Neural progenitor cell (in vitro differentiated cells): Measurements from ENCODE around the gene CIB4. TPM values are rescaled to one million over a fixed set of nuclear protein-coding genes. Genes with fewer than 3 reads are reported as not detected.
A peak's percentile ranks its signal among the peaks of the same experiment; 100 is the strongest.

ENCODE experiments used
- DNase-seq: peaks from one replicate; pipeline ENCODE4 v3.0.0-alpha.2; 2016; ENCODE audit warnings: low spot score
- H2AFZ ChIP-seq: fragments of 200-600 bp; sonication (generic); replicated peaks from 2 replicates; pipeline ENCODE4 v1.6.1; 2016; ENCODE audit warnings: antibody characterized with exemption
- H3F3A ChIP-seq: fragments of 200-600 bp; sonication (generic); 2 replicates; pipeline ENCODE4 v1.6.1; 2016; ENCODE audit warnings: antibody characterized with exemption, low read depth
- H3K27ac ChIP-seq: fragments of 200-600 bp; sonication (generic); 2 replicates; pipeline ENCODE4 v1.5.1; 2016; ENCODE audit warnings: mild to moderate bottlenecking
- H3K27me3 ChIP-seq: fragments of 200-600 bp; sonication (generic); 2 replicates; pipeline ENCODE4 v1.6.1; 2016; ENCODE audit warnings: mild to moderate bottlenecking, moderate library complexity
- H3K36me3 ChIP-seq: fragments of 200-600 bp; sonication (generic); 2 replicates; pipeline ENCODE4 v1.5.1; 2016
- H3K4me1 ChIP-seq: fragments of 200-600 bp; sonication (generic); 2 replicates; pipeline ENCODE4 v1.6.1; 2016; ENCODE audit warnings: mixed run types
- H3K4me2 ChIP-seq: fragments of 200-600 bp; sonication (generic); 2 replicates; pipeline ENCODE4 v1.6.1; 2016
- H3K4me3 ChIP-seq: fragments of 200-600 bp; sonication (generic); 2 replicates; pipeline ENCODE4 v1.5.1; 2016
- H3K79me2 ChIP-seq: fragments of 200-600 bp; sonication (generic); 2 replicates; pipeline ENCODE4 v1.6.1; 2016; ENCODE audit warnings: low read depth
- H3K9ac ChIP-seq: fragments of 200-600 bp; sonication (generic); 2 replicates; pipeline ENCODE4 v1.6.1; 2016
- H3K9me3 ChIP-seq: fragments of 200-600 bp; sonication (generic); 2 replicates; pipeline ENCODE4 v1.5.1; 2016; ENCODE audit warnings: low read depth
- H4K20me1 ChIP-seq: fragments of 200-600 bp; sonication (generic); 2 replicates; pipeline ENCODE4 v1.6.1; 2016; ENCODE audit warnings: low read depth
- H3K27ac Mint-ChIP-seq: 3 replicates; pipeline ENCODE4 v1.8.0; 2021; ENCODE audit warnings: mixed read lengths
- H3K27me3 Mint-ChIP-seq: 2 replicates; pipeline ENCODE4 v1.8.0; 2022; ENCODE audit warnings: low read depth, mild to moderate bottlenecking, inconsistent platforms, moderate library complexity, mixed read lengths; ENCODE audit not compliant: insufficient read depth
- H3K36me3 Mint-ChIP-seq: 3 replicates; pipeline ENCODE4 v1.8.0; 2021; ENCODE audit warnings: mixed read lengths
- H3K4me1 Mint-ChIP-seq: 3 replicates; pipeline ENCODE4 v1.8.0; 2021; ENCODE audit warnings: mixed read lengths
- H3K4me3 Mint-ChIP-seq: 3 replicates; pipeline ENCODE4 v1.8.0; 2021; ENCODE audit warnings: mild to moderate bottlenecking, moderate library complexity, mixed read lengths
- H3K9me3 Mint-ChIP-seq: 3 replicates; pipeline ENCODE4 v1.8.0; 2020; ENCODE audit warnings: mixed read lengths
- EZH2 ChIP-seq: fragments of 200-600 bp; sonication (generic); IDR thresholded peaks from 2 replicates; pipeline ENCODE4 v1.6.1; 2017; ENCODE audit warnings: antibody characterized with exemption, mild to moderate bottlenecking, moderate library complexity
- EZH2phosphoT487 ChIP-seq: fragments of 200-600 bp; sonication (generic); IDR thresholded peaks from 2 replicates; pipeline ENCODE4 v1.6.1; 2017; ENCODE audit warnings: antibody characterized with exemption
- total RNA-seq: library from RNA; depleted of rRNA; stranded (reverse); fragments of >200 nt; gene quantifications from 2 replicates; pipeline ENCODE4 v1.2.3, GENCODE V29; 2015; ENCODE audit warnings: low replicate concordance
- TF ChIP-seq, protein P1 (sequence below): fragments of 200-600 bp; sonication (generic); IDR thresholded peaks from 2 replicates; pipeline ENCODE4 v1.5.1; 2017; ENCODE audit warnings: antibody characterized with exemption, mild to moderate bottlenecking

Gene CIB4
- total RNA-seq, 1 donor from 2014 or later: not detected

DNA sequence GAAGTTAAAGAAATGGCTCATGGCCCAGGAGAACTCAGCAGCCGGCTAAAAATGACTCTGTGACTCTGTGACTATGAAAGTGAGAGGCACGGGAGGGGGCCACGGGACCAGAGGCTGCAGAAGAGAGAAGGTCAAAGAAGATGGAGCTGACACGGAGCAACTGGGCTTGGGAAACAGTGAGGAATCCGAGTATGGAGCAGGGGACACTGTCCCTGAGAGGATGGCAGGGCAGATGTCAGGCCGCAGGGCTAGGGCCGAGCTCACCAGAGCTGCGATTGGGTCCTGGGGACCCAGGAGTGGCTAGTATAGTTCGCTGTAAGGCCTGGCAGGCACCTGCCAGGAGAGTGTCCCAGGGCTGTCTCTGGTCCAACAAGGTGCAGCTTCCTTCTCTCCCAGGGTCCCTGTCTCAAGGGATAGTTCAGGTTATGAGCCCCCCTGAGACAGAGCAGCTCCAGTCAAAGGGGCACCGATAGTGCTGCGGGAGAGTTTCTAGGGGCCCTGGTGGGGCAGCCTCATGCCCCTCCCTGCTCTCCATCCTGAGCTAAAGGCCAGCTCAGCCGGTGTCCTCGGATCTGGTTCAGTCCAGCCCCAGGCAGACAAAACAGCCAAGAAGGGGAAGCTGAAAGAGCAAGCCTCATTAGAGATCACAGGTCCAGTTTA lies 42.7 kb downstream of the CIB4 start:
- Mint-ChIP-seq H3K27me3 (peaks cover 2% of the 10 kb centered on the region), H3K27ac (peak overlapping the region; percentile 69), H3K9me3 (peaks cover 3% of the 10 kb centered on the region), H3K4me1 (peaks cover 27% of the 10 kb centered on the region), H3K36me3 (no peaks in the 10 kb centered on the region), H3K4me3 (no peak overlapping the region)
- Histone ChIP-seq H3K4me1 (peaks cover 16% of the 10 kb centered on the region), H3K4me3 (no peak overlapping the region), H3K27ac (peak overlapping the region; percentile 18), H3K79me2 (no peaks in the 10 kb centered on the region), H2AFZ (peak overlapping the region; percentile 91), H4K20me1 (no peaks in the 10 kb centered on the region), H3K27me3 (peaks cover 8% of the 10 kb centered on the region), H3K9me3 (no peaks in the 10 kb centered on the region), H3F3A (no peaks in the 10 kb centered on the region), H3K36me3 (no peaks in the 10 kb centered on the region), H3K4me2 (peak overlapping the region; percentile 22), H3K9ac (no peak overlapping the region)
- peak; percentile 54 for DNase-seq
- TF ChIP-seq EZH2: no peak
- TF ChIP-seq EZH2phosphoT487: no peak
- TF ChIP-seq, protein P1, sequence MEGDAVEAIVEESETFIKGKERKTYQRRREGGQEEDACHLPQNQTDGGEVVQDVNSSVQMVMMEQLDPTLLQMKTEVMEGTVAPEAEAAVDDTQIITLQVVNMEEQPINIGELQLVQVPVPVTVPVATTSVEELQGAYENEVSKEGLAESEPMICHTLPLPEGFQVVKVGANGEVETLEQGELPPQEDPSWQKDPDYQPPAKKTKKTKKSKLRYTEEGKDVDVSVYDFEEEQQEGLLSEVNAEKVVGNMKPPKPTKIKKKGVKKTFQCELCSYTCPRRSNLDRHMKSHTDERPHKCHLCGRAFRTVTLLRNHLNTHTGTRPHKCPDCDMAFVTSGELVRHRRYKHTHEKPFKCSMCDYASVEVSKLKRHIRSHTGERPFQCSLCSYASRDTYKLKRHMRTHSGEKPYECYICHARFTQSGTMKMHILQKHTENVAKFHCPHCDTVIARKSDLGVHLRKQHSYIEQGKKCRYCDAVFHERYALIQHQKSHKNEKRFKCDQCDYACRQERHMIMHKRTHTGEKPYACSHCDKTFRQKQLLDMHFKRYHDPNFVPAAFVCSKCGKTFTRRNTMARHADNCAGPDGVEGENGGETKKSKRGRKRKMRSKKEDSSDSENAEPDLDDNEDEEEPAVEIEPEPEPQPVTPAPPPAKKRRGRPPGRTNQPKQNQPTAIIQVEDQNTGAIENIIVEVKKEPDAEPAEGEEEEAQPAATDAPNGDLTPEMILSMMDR: no peak

DNA sequence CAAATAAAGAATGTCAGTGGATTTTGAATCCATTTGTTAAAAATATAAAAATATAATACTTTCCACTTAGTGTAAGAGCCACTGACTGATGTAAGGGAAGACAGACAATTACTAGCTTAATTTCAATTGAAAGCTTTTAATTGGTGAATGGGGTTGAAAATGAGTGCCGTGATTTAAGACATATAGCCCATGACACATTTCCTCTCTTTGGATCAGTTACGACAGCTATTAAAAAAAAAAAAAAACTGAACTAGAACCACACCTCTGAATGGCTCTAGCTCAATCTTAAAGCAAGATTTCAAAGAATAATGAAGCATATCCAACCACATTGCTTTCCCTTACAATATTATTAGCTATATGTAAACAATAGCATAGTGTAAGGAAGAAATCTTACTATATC lies 44.0 kb downstream of the CIB4 start:
- Mint-ChIP-seq H3K4me3 (no peak overlapping the region), H3K9me3 (peaks cover 3% of the 10 kb centered on the region), H3K27me3 (peaks cover 2% of the 10 kb centered on the region), H3K36me3 (no peaks in the 10 kb centered on the region), H3K27ac (no peak overlapping the region), H3K4me1 (peaks cover 27% of the 10 kb centered on the region)
- H3K4me1 ChIP-seq: peaks cover 16% of the 10 kb centered on the region
- no peak overlapping the region for H3K9ac ChIP-seq
- H3K27me3 ChIP-seq: peaks cover 4% of the 10 kb centered on the region
- H4K20me1 ChIP-seq: no peaks in the 10 kb centered on the region
- no peaks in the 10 kb centered on the region for H3K36me3 ChIP-seq
- no peak overlapping the region for H2AFZ ChIP-seq
- H3K9me3 ChIP-seq: no peaks in the 10 kb centered on the region
- TF ChIP-seq EZH2 (no peak), EZH2phosphoT487 (no peak)
- TF ChIP-seq, protein P1: no peak
- H3K4me2 ChIP-seq: no peak overlapping the region
- H3K4me3 ChIP-seq: no peak overlapping the region
- H3F3A ChIP-seq: no peaks in the 10 kb centered on the region
- H3K79me2 ChIP-seq: no peaks in the 10 kb centered on the region
- H3K27ac ChIP-seq: no peak overlapping the region
- no peak for DNase-seq

DNA sequence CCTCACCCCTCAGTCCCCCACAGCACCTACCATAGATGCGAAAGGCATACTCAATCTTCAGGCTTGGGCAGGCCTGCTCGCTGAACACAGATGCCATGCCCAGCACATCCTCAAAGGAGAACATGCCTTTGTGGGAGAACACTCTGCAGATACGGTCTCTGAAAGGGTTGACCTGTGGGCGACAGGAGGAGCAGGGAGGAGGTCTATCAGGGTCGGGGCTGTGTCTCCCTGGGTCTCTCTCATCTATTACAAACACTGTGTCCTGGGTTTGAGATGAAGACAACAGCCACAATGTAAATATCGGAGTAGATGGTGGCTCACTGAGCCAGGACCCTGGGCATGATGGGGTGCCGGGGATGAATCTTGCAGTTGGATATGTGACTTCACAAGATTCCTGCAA lies 46.0 kb downstream of the CIB4 start:
- Histone ChIP-seq H3K27ac (no peak overlapping the region), H3K9ac (no peak overlapping the region), H2AFZ (no peak overlapping the region), H3K79me2 (no peaks in the 10 kb centered on the region), H3K4me2 (no peak overlapping the region), H3K36me3 (no peaks in the 10 kb centered on the region), H4K20me1 (no peaks in the 10 kb centered on the region), H3K4me3 (no peak overlapping the region), H3K27me3 (no peaks in the 10 kb centered on the region), H3F3A (no peaks in the 10 kb centered on the region), H3K4me1 (peaks cover 16% of the 10 kb centered on the region), H3K9me3 (no peaks in the 10 kb centered on the region)
- Mint-ChIP-seq H3K27ac (no peak overlapping the region), H3K4me3 (no peak overlapping the region), H3K9me3 (no peaks in the 10 kb centered on the region), H3K4me1 (peaks cover 38% of the 10 kb centered on the region), H3K27me3 (peaks cover 2% of the 10 kb centered on the region), H3K36me3 (no peaks in the 10 kb centered on the region)
- no peak for DNase-seq
- no peak for TF ChIP-seq EZH2
- TF ChIP-seq EZH2phosphoT487: no peak
- TF ChIP-seq, protein P1: no peak
